ENCODE results near the gene M1AP. TPM values are rescaled to one million over a fixed set of nuclear protein-coding genes. Genes with fewer than 3 reads are reported as not detected.

M1AP gene
- total RNA-seq, 2 experiments from 2014 or later: not detected

DNA sequence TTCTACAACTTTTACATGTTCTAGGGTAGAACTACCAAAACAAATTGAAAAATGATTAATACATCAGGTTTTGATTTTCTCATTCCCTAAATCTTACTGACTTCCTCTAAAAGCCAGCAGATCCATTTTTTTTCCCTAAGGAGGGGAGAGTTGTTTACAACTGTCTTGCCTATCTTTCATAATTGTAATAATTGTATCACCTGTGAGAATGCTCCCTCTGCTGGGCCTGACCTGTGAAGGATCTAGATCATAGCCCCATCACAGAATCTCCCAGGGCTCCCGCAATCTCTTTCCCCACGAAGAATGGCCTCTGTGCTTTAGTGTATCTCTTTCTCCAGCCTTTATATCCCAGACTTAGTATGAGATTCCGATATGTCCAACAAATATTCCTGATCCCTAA lies 103.5 kb downstream of the M1AP start:
- Mint-ChIP-seq H3K9me3 (no peaks in the 10 kb centered on the region), H3K36me3 (ENCODE audit: low read depth) (no peaks in the 10 kb centered on the region), H3K4me1 (peaks cover 9% of the 10 kb centered on the region), H3K4me3 (no peak overlapping the region), H3K27ac (no peak overlapping the region), H3K27me3 (peaks cover 54% of the 10 kb centered on the region)
- ChIA-PET POLR2A (interaction anchor here (0.6 to 1.2 kb wide), 3 partner anchors 41 to 120 kb away, joined by 3 to 4 read pairs (median 3); partner anchors contain the start of genes CCDC142 and TTC31), CTCF (interaction anchor here (0.9 to 2.4 kb wide), 5 partner anchors 12 to 44 kb away, joined by 3 to 8 read pairs (median 6); no protein-coding TSS in a partner anchor)
- no peak for DNase-seq

DNA sequence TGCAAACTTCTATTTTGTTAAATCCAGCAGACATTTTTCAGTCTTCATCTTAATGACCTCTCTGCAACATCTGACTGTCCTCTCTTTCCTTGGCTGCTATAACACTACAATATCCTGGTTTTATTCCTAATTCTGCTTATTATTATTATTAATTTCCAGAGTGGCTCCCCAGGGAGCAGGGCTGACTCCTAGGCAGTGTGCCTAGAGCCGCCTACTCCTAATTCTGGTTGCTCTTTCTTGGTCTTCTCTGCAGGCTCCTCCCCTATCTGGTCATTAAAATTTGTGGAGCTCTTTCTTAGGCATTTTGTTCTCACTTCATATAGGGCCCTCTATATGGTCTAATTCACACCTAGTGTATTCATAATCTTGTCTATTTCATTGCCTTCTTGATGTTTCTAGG lies 105.2 kb downstream of the M1AP start:
- no peak for DNase-seq
- Mint-ChIP-seq H3K4me1 (peaks cover 13% of the 10 kb centered on the region), H3K9me3 (no peaks in the 10 kb centered on the region), H3K27me3 (peaks cover 55% of the 10 kb centered on the region), H3K36me3 (ENCODE audit: low read depth) (no peaks in the 10 kb centered on the region), H3K27ac (no peak overlapping the region), H3K4me3 (no peak overlapping the region)
- CTCF ChIA-PET: interaction anchor here (0.7 to 1.0 kb wide), 2 partner anchors 45 to 364 kb away, joined by 3 to 7 read pairs; no protein-coding TSS in a partner anchor
- POLR2A ChIA-PET: no interaction called here

GRCh38 chr2:74540291-74540690 lies 107.8 kb downstream of the M1AP start:
- POLR2A ChIA-PET: no interaction called here
- H3K27ac Mint-ChIP-seq: no peak overlapping the region
- no peaks in the 10 kb centered on the region for H3K9me3 Mint-ChIP-seq
- no peak overlapping the region for H3K4me3 Mint-ChIP-seq
- peaks cover 46% of the 10 kb centered on the region for H3K27me3 Mint-ChIP-seq
- CTCF ChIA-PET: interaction anchor here (0.6 to 1.3 kb wide), 3 partner anchors 47 to 465 kb away, joined by 3 to 6 read pairs (median 3); no protein-coding TSS in a partner anchor
- DNase-seq: no peak
- no peaks in the 10 kb centered on the region for H3K36me3 Mint-ChIP-seq (ENCODE audit: low read depth)
- H3K4me1 Mint-ChIP-seq: peaks cover 12% of the 10 kb centered on the region

DNA sequence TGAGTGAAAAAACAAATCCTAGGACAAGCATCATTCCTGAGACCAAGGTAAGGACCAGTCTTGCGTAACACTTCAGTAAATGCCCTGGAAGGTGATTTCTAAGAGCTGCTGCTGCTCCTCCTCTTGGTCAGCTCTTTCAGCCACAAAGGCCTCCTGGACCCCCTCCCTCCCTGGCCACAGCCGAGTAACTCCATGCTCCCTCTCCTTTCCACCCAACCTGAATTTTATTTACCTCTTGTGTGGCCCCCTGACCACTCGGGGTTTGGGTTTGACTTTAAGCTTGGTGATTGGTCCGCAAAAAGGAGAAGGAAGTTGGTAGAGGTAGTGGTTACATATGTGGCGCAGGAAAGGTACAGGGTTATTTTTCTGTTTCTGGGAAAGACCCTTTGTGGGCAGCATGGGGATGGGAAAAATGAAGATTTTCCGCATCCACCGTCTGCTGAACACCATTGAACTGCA lies 109.2 kb downstream of the M1AP start:
- H3K9me3 Mint-ChIP-seq: no peaks in the 10 kb centered on the region
- peaks cover 35% of the 10 kb centered on the region for H3K27me3 Mint-ChIP-seq
- no peak overlapping the region for H3K27ac Mint-ChIP-seq
- H3K36me3 Mint-ChIP-seq (ENCODE audit: low read depth): no peaks in the 10 kb centered on the region
- no peak for DNase-seq
- H3K4me1 Mint-ChIP-seq: peaks cover 12% of the 10 kb centered on the region
- H3K4me3 Mint-ChIP-seq: no peak overlapping the region
- ChIA-PET POLR2A (interaction anchor here (1.1 to 2.5 kb wide), 2 partner anchors 8 to 10 kb away, joined by 3 to 6 read pairs; partner anchors contain the start of genes AUP1 and HTRA2), CTCF (interaction anchor here (1.0 kb wide), 1 partner anchor 285 kb away, joined by 3 read pairs; no protein-coding TSS in a partner anchor)

DNA sequence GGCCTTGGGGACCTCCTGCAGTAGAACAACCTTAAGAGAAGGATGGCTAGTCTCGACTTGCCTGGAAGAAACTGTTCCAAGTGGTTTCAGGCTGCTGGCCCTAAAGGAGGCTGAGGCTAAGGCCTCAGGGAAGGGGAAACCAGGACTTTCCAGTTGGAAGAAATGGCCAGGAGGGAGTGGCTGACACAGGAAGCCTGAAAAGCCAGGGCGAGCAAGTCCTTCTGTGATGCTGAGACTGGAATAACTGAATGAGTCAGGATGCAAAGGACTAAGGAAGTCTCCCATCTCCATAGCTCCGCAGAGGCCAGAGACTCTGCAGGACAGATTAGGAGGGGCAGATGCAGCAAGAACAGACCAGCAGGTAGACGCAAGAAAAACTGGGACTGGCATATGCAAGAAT lies 111.0 kb downstream of the M1AP start:
- POLR2A ChIA-PET: no interaction called here
- Mint-ChIP-seq H3K4me3 (no peak overlapping the region), H3K27me3 (peaks cover 28% of the 10 kb centered on the region), H3K9me3 (no peaks in the 10 kb centered on the region), H3K27ac (no peak overlapping the region), H3K4me1 (peaks cover 14% of the 10 kb centered on the region), H3K36me3 (ENCODE audit: low read depth) (peaks cover 11% of the 10 kb centered on the region)
- CTCF ChIA-PET: no interaction called here
- DNase-seq: no peak

- Mint-ChIP-seq H3K9me3 (no peaks in the 10 kb centered on the region), H3K27me3 (peaks cover 27% of the 10 kb centered on the region), H3K4me3 (no peak overlapping the region), H3K4me1 (peaks cover 22% of the 10 kb centered on the region), H3K36me3 (ENCODE audit: low read depth) (peaks cover 14% of the 10 kb centered on the region), H3K27ac (no peak overlapping the region)
- CTCF ChIA-PET: no interaction called here
- POLR2A ChIA-PET: interaction anchor here (1.9 kb wide), 1 partner anchor 49 kb away, joined by 6 read pairs; no protein-coding TSS in a partner anchor
- no peak for DNase-seq
Observed at GRCh38 chr2:74536166-74536950, 111.8 kb downstream of the M1AP start.

GRCh38 chr2:74535440-74535965 lies 112.6 kb downstream of the M1AP start:
- POLR2A ChIA-PET: interaction anchor here (1.9 kb wide), 1 partner anchor 50 kb away, joined by 6 read pairs; no protein-coding TSS in a partner anchor

GRCh38 chr2:74534411-74534810 lies 113.7 kb downstream of the M1AP start:
- Mint-ChIP-seq H3K36me3 (ENCODE audit: low read depth) (peaks cover 22% of the 10 kb centered on the region), H3K9me3 (no peaks in the 10 kb centered on the region), H3K27ac (no peak overlapping the region), H3K4me3 (no peak overlapping the region), H3K27me3 (peaks cover 24% of the 10 kb centered on the region), H3K4me1 (peaks cover 29% of the 10 kb centered on the region)
- ChIA-PET CTCF (interaction anchor here (7.1 kb wide), 1 partner anchor 54 kb away, joined by 109 read pairs; no protein-coding TSS in a partner anchor), POLR2A (interaction anchor here (1.9 kb wide), 1 partner anchor 51 kb away, joined by 6 read pairs; no protein-coding TSS in a partner anchor)
- no peak for DNase-seq

More at GRCh38 chr2:74535440-74535965, 112.6 kb downstream of the M1AP start:
- DNase-seq: no peak
- Mint-ChIP-seq H3K9me3 (no peaks in the 10 kb centered on the region), H3K4me1 (peaks cover 31% of the 10 kb centered on the region), H3K36me3 (ENCODE audit: low read depth) (peaks cover 20% of the 10 kb centered on the region), H3K4me3 (no peak overlapping the region), H3K27ac (no peak overlapping the region), H3K27me3 (peaks cover 24% of the 10 kb centered on the region)
- CTCF ChIA-PET: interaction anchor here (7.1 kb wide), 1 partner anchor 53 kb away, joined by 109 read pairs; no protein-coding TSS in a partner anchor

GRCh38 chr2:74533464-74533863 lies 114.7 kb downstream of the M1AP start:
- DNase-seq: no peak
- Mint-ChIP-seq H3K4me3 (no peak overlapping the region), H3K27me3 (peaks cover 16% of the 10 kb centered on the region), H3K27ac (no peak overlapping the region), H3K36me3 (ENCODE audit: low read depth) (peaks cover 28% of the 10 kb centered on the region), H3K9me3 (no peaks in the 10 kb centered on the region), H3K4me1 (peaks cover 27% of the 10 kb centered on the region)
- ChIA-PET CTCF (interaction anchor here (1.2 to 7.1 kb wide), 6 partner anchors 12 to 75 kb away, joined by 3 to 109 read pairs (median 18); partner anchors contain the start of genes CCDC142, MRPL53, TTC31 and WBP1), POLR2A (interaction anchor here (1.0 to 6.5 kb wide), 5 partner anchors 11 to 79 kb away, joined by 3 to 64 read pairs (median 52); partner anchors contain the start of genes INO80B, LBX2, PCGF1 and TLX2)

GRCh38 chr2:74532222-74532621 lies 115.9 kb downstream of the M1AP start:
- H3K27me3 Mint-ChIP-seq: peaks cover 4% of the 10 kb centered on the region
- DNase-seq: no peak
- POLR2A ChIA-PET: interaction anchor here (0.9 to 6.5 kb wide), 13 partner anchors 9 to 77 kb away, joined by 3 to 66 read pairs (median 27); partner anchors contain the start of genes CCDC142, DOK1, INO80B and LBX2
- peak overlapping the region; percentile 62 for H3K27ac Mint-ChIP-seq
- H3K9me3 Mint-ChIP-seq: no peaks in the 10 kb centered on the region
- CTCF ChIA-PET: interaction anchor here (0.6 to 7.1 kb wide), 25 partner anchors 13 to 705 kb away, joined by 3 to 109 read pairs (median 5); partner anchors contain the start of genes C2orf81, CCDC142, INO80B and LBX2
- peaks cover 39% of the 10 kb centered on the region for H3K4me1 Mint-ChIP-seq
- H3K36me3 Mint-ChIP-seq (ENCODE audit: low read depth): peaks cover 41% of the 10 kb centered on the region
- H3K4me3 Mint-ChIP-seq: peak overlapping the region; percentile 27

DNA sequence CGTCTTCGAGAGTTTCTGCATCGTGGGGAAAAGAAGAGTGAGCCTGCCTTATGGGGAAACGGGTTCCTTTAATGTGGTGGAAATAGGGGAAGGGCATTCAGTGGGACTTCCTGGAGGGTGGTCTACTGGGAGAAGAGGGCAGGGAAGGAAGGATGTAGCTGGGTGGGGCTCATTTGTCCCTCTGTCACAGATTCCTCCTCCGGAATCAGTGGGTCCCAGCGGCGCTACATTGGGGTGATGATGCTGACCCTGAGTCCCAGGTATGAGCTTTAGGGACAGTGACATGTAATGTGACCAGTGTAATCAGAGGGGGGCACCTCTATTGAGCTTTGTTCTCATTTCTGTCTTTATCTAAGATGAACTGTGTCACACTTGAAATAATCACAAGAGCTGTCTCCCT lies 116.5 kb downstream of the M1AP start:
- H3K36me3 Mint-ChIP-seq (ENCODE audit: low read depth): peaks cover 46% of the 10 kb centered on the region
- H3K9me3 Mint-ChIP-seq: no peaks in the 10 kb centered on the region
- ChIA-PET POLR2A (interaction anchor here (0.9 to 6.5 kb wide), 20 partner anchors 8 to 605 kb away, joined by 3 to 66 read pairs (median 6); partner anchors contain the start of genes C2orf81, CCDC142, DGUOK and DOK1), CTCF (interaction anchor here (0.6 to 7.1 kb wide), 28 partner anchors 14 to 794 kb away, joined by 3 to 109 read pairs (median 5); partner anchors contain the start of genes C2orf81, CCDC142, INO80B and LBX2)
- peak overlapping the region; percentile 96 for H3K27ac Mint-ChIP-seq
- no peaks in the 10 kb centered on the region for H3K27me3 Mint-ChIP-seq
- peak overlapping the region; percentile 97 for H3K4me3 Mint-ChIP-seq
- peaks cover 45% of the 10 kb centered on the region for H3K4me1 Mint-ChIP-seq
- DNase-seq: no peak
